Calu3 (cell line): ENCODE data around the gene NEDD4L. TPM values are rescaled to one million over a fixed set of nuclear protein-coding genes. Genes with fewer than 3 reads are reported as not detected.

Experiments
- BruUV-seq: library from RNA; stranded (reverse); fragments of 400-500 nt; replicated peaks from 2 replicates; lab custom pipeline; 2021; lab: Mats Ljungman, UMichigan
- CTCF ChIA-PET: fragments of 300-600 bp; sonication (Branson Sonifier 250); formaldehyde crosslinking; loops from one replicate; lab custom pipeline; 2022; ENCODE audit warnings: antibody characterized with exemption; lab: Charles Lee
- DNase-seq: peaks from one replicate; pipeline ENCODE4 v3.0.0; 2022
- H3K27ac Mint-ChIP-seq: one replicate; pipeline ENCODE4 v1.8.0; 2022; ENCODE audit warnings: mixed read lengths; ENCODE audit not compliant: unreplicated experiment
- H3K27me3 Mint-ChIP-seq: one replicate; pipeline ENCODE4 v1.8.0; 2022; ENCODE audit warnings: mixed read lengths; ENCODE audit not compliant: unreplicated experiment
- H3K36me3 Mint-ChIP-seq: one replicate; pipeline ENCODE4 v1.8.0; 2022; ENCODE audit warnings: mild to moderate bottlenecking, moderate library complexity, mixed read lengths; ENCODE audit not compliant: insufficient read depth, unreplicated experiment
- H3K4me1 Mint-ChIP-seq: one replicate; pipeline ENCODE4 v1.8.0; 2022; ENCODE audit warnings: mild to moderate bottlenecking, low read depth, mixed read lengths; ENCODE audit not compliant: unreplicated experiment
- H3K4me3 Mint-ChIP-seq: one replicate; pipeline ENCODE4 v1.8.0; 2022; ENCODE audit warnings: mild to moderate bottlenecking, low read depth, moderate library complexity, mixed read lengths; ENCODE audit not compliant: unreplicated experiment
- H3K9me3 Mint-ChIP-seq: one replicate; pipeline ENCODE4 v1.8.0; 2022; ENCODE audit warnings: low read depth, mixed read lengths; ENCODE audit not compliant: unreplicated experiment
- CTCF ChIP-seq: fragments of 200-600 bp; IDR thresholded peaks from one replicate; pipeline ENCODE4 v1.8.0; 2022; ENCODE audit warnings: antibody characterized with exemption; ENCODE audit not compliant: unreplicated experiment
- intact Hi-C: fragments of 100-400 bp; cut with micrococcal nuclease; formaldehyde crosslinking; loops from one replicate; pipeline ENCODE4 v1.10.0; 2022; ENCODE audit not compliant: unreplicated experiment
- microRNA-seq: library from miRNA; unstranded; fragments of <30 nt; microRNA quantifications from one replicate; pipeline ENCODE4 v1.2.0, GENCODE V29; 2022
- total RNA-seq: library from RNA; stranded (reverse); gene quantifications from 2 replicates; pipeline ENCODE4 v1.2.3, GENCODE V29; 2022

NEDD4L gene
- total RNA-seq, 1 experiment from 2014 or later, result 213 TPM

GRCh38 chr18:58443671-58444070 lies 399.6 kb downstream of the NEDD4L start:
- no peak for DNase-seq
- H3K9me3 Mint-ChIP-seq, result no peaks in the 10 kb centered on the region
- H3K27me3 Mint-ChIP-seq, result no peaks in the 10 kb centered on the region
- H3K27ac Mint-ChIP-seq, result no peak overlapping the region
- TF ChIP-seq CTCF, result no peak
- CTCF ChIA-PET, result no interaction called here
- H3K4me1 Mint-ChIP-seq, result peaks cover 7% of the 10 kb centered on the region
- no TSS peak for BruUV-seq
- no peaks in the 10 kb centered on the region for H3K36me3 Mint-ChIP-seq
- no peak overlapping the region for H3K4me3 Mint-ChIP-seq
- intact Hi-C loops, result no loop called here

- no TSS peak for BruUV-seq
- DNase-seq, result no peak
- Mint-ChIP-seq H3K4me3 (no peak overlapping the region), H3K4me1 (no peaks in the 10 kb centered on the region), H3K27me3 (no peaks in the 10 kb centered on the region), H3K27ac (no peak overlapping the region), H3K36me3 (no peaks in the 10 kb centered on the region), H3K9me3 (no peaks in the 10 kb centered on the region)
- TF ChIP-seq CTCF, result no peak
- intact Hi-C loops, result no loop called here
- CTCF ChIA-PET, result no interaction called here
Observed at GRCh38 chr18:58446391-58447060, 402.5 kb downstream of the NEDD4L start.

- no TSS peak for BruUV-seq
- H3K36me3 Mint-ChIP-seq, result no peaks in the 10 kb centered on the region
- H3K4me1 Mint-ChIP-seq, result no peaks in the 10 kb centered on the region
- H3K27ac Mint-ChIP-seq, result no peak overlapping the region
- no peaks in the 10 kb centered on the region for H3K9me3 Mint-ChIP-seq
- intact Hi-C loops, result no loop called here
- CTCF ChIA-PET, result no interaction called here
- no peak for TF ChIP-seq CTCF
- no peak overlapping the region for H3K4me3 Mint-ChIP-seq
- no peak for DNase-seq
- no peaks in the 10 kb centered on the region for H3K27me3 Mint-ChIP-seq
Observed at GRCh38 chr18:58447402-58448095, 403.5 kb downstream of the NEDD4L start.

GRCh38 chr18:58449464-58449863 lies 405.4 kb downstream of the NEDD4L start:
- intact Hi-C loops, result no loop called here
- CTCF ChIA-PET, result interaction anchor here (1.0 kb wide), 2 partner anchors 15 to 18 kb away, joined by 3 read pairs; no protein-coding TSS in a partner anchor
- H3K27ac Mint-ChIP-seq, result no peak overlapping the region
- no peaks in the 10 kb centered on the region for H3K9me3 Mint-ChIP-seq
- no peaks in the 10 kb centered on the region for H3K27me3 Mint-ChIP-seq
- DNase-seq, result no peak
- H3K36me3 Mint-ChIP-seq, result no peaks in the 10 kb centered on the region
- TF ChIP-seq CTCF, result no peak
- no TSS peak for BruUV-seq
- no peaks in the 10 kb centered on the region for H3K4me1 Mint-ChIP-seq
- H3K4me3 Mint-ChIP-seq, result no peak overlapping the region

Small RNAs within 50 kb of the gene (microRNA-seq; reads per million reads assigned to microRNA genes)
- gene MIR3591, result not detected

Other genes with a start within 250 kb of the NEDD4L start
- gene ATP8B1, start 240.9 kb upstream of the NEDD4L start, total RNA-seq, result 62.3 and 66.2 TPM in 2 replicates